DND-41 (cell line): ENCODE results near the gene ABCC4.

Experiments
- ATAC-seq: fragments of 200-7000 bp; cut with Tn5 transposase; 3 replicates; pipeline ENCODE4 v1.9.1; 2021; ENCODE audit warnings: low read depth; ENCODE audit not compliant: insufficient read depth
- DNase-seq: peaks from one replicate; pipeline ENCODE4 v3.0.0-alpha.2; 2020
- H2AFZ ChIP-seq: 2 replicates; pipeline ENCODE4 v1.6.0; 2012; ENCODE audit warnings: low read depth, low read length
- H3K27ac ChIP-seq: 2 replicates; pipeline ENCODE4 v1.5.1; 2012; ENCODE audit warnings: low read length, inconsistent platforms
- H3K27me3 ChIP-seq: fragments of 200-600 bp; sonication (generic); 2 replicates; pipeline ENCODE4 v1.6.0; 2012; ENCODE audit warnings: low read length, mild to moderate bottlenecking, inconsistent platforms; ENCODE audit not compliant: insufficient read depth, poor library complexity
- H3K36me3 ChIP-seq: 2 replicates; pipeline ENCODE4 v1.5.1; 2012; ENCODE audit warnings: low read length, inconsistent platforms; ENCODE audit not compliant: insufficient read depth
- H3K4me1 ChIP-seq: 2 replicates; pipeline ENCODE4 v1.5.1; 2012; ENCODE audit warnings: mild to moderate bottlenecking, low read length; ENCODE audit not compliant: insufficient read depth
- H3K4me2 ChIP-seq: 2 replicates; pipeline ENCODE4 v1.6.0; 2012; ENCODE audit warnings: mild to moderate bottlenecking, moderate library complexity, low read length, inconsistent platforms; ENCODE audit not compliant: insufficient read depth
- H3K4me3 ChIP-seq, 2 experiments: fragments of 200-600 bp in 1 of 2; shearing (Covaris generic) in 1 of 2; 2 replicates each; pipeline ENCODE4 v1.5.1; 2012 to 2016; ENCODE audit warnings: inconsistent platforms in 2 of 2, low read length in 2 of 2, mild to moderate bottlenecking in 2 of 2, low read depth in 1 of 2, moderate library complexity in 1 of 2
- H3K79me2 ChIP-seq: 2 replicates; pipeline ENCODE4 v1.6.0; 2012; ENCODE audit warnings: low read length, inconsistent platforms; ENCODE audit not compliant: insufficient read depth
- H3K9ac ChIP-seq: 2 replicates; pipeline ENCODE4 v1.6.0; 2012; ENCODE audit warnings: low read depth, mild to moderate bottlenecking, inconsistent platforms, low read length, moderate library complexity
- H3K9me3 ChIP-seq: 2 replicates; pipeline ENCODE4 v1.5.1; 2012; ENCODE audit warnings: low read length, moderate library complexity, mild to moderate bottlenecking, inconsistent platforms; ENCODE audit not compliant: insufficient read depth, severe bottlenecking
- H4K20me1 ChIP-seq: 2 replicates; pipeline ENCODE4 v1.6.0; 2012; ENCODE audit warnings: low read length; ENCODE audit not compliant: insufficient read depth
- EZH2 ChIP-seq: IDR thresholded peaks from 3 replicates; pipeline ENCODE4 v1.6.1; 2012; ENCODE audit warnings: borderline replicate concordance, low read depth, mild to moderate bottlenecking, moderate library complexity, low read length, inconsistent platforms; ENCODE audit not compliant: severe bottlenecking
- TF ChIP-seq, protein P1 (sequence below): IDR thresholded peaks from 2 replicates; pipeline ENCODE4 v1.5.1; 2012; ENCODE audit warnings: borderline replicate concordance, low read length, moderate library complexity, mild to moderate bottlenecking; ENCODE audit not compliant: poor library complexity, severe bottlenecking; ENCODE audit errors: extremely low read depth

Gene ABCC4

DNA sequence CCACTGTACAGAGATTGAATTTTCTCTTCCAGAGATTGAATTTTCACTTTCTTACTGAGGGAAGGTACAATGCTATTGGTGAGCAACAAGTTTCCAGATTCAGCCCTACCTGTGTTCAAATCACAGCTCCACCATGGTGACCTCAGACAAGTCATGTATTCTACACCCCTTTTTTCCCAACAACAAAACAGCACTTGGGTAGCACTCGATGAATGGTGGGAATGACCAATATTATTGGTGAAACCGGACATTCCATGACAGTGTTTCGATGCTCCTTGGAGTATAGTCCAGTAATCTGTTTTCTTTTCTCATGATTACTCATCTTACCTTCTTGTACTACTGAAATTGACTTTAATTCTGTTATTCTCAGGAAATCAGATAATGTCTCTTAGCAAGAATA lies 322.7 kb downstream of the ABCC4 start:
- H3K79me2 ChIP-seq: no peaks in the 10 kb centered on the region
- H4K20me1 ChIP-seq: no peaks in the 10 kb centered on the region
- H3K27ac ChIP-seq: no peak overlapping the region
- TF ChIP-seq, protein P1, sequence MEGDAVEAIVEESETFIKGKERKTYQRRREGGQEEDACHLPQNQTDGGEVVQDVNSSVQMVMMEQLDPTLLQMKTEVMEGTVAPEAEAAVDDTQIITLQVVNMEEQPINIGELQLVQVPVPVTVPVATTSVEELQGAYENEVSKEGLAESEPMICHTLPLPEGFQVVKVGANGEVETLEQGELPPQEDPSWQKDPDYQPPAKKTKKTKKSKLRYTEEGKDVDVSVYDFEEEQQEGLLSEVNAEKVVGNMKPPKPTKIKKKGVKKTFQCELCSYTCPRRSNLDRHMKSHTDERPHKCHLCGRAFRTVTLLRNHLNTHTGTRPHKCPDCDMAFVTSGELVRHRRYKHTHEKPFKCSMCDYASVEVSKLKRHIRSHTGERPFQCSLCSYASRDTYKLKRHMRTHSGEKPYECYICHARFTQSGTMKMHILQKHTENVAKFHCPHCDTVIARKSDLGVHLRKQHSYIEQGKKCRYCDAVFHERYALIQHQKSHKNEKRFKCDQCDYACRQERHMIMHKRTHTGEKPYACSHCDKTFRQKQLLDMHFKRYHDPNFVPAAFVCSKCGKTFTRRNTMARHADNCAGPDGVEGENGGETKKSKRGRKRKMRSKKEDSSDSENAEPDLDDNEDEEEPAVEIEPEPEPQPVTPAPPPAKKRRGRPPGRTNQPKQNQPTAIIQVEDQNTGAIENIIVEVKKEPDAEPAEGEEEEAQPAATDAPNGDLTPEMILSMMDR: no peak
- no peak for TF ChIP-seq EZH2
- H3K9ac ChIP-seq: no peak overlapping the region
- no peak for ATAC-seq
- no peaks in the 10 kb centered on the region for H3K27me3 ChIP-seq
- no peak overlapping the region for H3K4me3 ChIP-seq
- no peaks in the 10 kb centered on the region for H3K36me3 ChIP-seq
- H3K4me1 ChIP-seq: no peaks in the 10 kb centered on the region
- H3K9me3 ChIP-seq: no peaks in the 10 kb centered on the region
- H3K4me2 ChIP-seq: no peak overlapping the region
- H2AFZ ChIP-seq: no peak overlapping the region
- no peak for DNase-seq

DNA sequence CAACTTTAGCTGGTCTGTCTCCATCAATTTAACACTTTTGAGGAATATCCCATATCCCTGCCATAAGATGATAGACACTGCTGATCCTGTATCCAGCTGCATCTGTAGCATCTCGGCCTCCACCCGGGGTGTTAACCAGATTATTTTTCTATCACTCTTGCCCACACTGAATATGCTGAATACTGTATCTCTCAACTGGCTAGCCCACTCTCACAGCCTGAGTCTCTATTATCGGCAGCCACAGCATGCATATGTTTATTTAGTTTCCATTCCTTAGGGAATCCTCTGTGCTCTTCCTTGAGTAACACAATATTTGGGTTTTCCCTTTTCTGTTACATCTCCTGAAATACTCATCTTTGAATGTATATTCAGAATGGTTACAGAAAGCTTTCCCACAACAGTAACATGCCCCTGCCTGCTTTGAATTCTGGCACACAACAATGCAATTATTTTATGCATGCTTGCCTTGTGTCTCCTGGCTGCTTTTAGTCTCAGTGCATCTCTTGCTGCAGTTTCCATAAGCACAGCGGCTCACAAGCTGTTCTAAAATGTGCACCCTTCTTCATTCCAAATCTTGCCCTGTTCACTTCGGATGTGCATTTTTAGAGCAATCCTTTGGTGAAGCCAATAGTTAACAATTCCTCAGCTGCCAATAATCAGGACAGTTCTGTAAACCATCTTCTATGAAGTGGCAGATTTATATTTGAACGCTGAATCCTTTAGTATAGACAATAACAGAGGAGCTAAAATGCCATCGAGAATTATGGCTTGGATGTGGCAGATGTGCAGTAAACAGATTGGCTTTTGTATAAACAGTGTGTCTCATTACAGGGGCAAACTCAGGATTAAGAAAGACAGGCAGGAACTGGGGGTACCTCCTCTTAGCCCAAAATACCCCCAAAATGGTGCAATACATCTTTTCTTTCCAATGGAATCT lies 327.0 kb downstream of the ABCC4 start:
- H4K20me1 ChIP-seq: no peaks in the 10 kb centered on the region
- no peak for TF ChIP-seq EZH2
- TF ChIP-seq, protein P1: no peak
- H3K9ac ChIP-seq: no peak overlapping the region
- H3K79me2 ChIP-seq: no peaks in the 10 kb centered on the region
- H3K27me3 ChIP-seq: no peaks in the 10 kb centered on the region
- no peak overlapping the region for H3K4me2 ChIP-seq
- no peaks in the 10 kb centered on the region for H3K9me3 ChIP-seq
- no peaks in the 10 kb centered on the region for H3K4me1 ChIP-seq
- H3K36me3 ChIP-seq: no peaks in the 10 kb centered on the region
- DNase-seq: no peak
- no peak overlapping the region for H3K4me3 ChIP-seq
- no peak for ATAC-seq
- no peak overlapping the region for H3K27ac ChIP-seq
- no peak overlapping the region for H2AFZ ChIP-seq

DNA sequence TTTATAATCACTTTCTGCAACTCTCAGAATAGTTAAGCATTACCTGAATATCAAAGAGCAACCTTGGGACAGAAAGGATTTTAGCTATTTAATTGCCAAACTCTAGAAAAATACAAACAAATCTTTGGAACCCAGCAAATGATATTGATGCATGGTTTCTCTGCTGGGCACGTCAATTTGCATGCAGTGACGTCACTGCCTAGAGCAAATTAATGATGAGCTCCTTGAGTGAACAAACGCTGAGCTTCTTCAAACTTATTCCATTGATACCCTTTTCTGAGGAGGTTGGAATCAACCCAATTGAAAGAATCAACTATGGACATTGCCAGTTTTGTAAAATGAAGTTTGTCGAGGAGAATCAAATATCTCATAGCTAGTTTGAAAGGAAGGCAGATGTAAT lies 329.0 kb downstream of the ABCC4 start:
- TF ChIP-seq EZH2: no peak
- TF ChIP-seq, protein P1: no peak
- no peaks in the 10 kb centered on the region for H3K9me3 ChIP-seq
- H3K27me3 ChIP-seq: no peaks in the 10 kb centered on the region
- H3K4me1 ChIP-seq: no peaks in the 10 kb centered on the region
- H3K9ac ChIP-seq: no peak overlapping the region
- no peaks in the 10 kb centered on the region for H4K20me1 ChIP-seq
- no peak overlapping the region for H3K4me2 ChIP-seq
- DNase-seq (no peak), ATAC-seq (no peak)
- no peak overlapping the region for H3K4me3 ChIP-seq
- no peaks in the 10 kb centered on the region for H3K36me3 ChIP-seq
- no peak overlapping the region for H2AFZ ChIP-seq
- H3K79me2 ChIP-seq: no peaks in the 10 kb centered on the region
- no peak overlapping the region for H3K27ac ChIP-seq
